IMR-90 (cell line): ENCODE data around the gene ZCCHC7. TPM values are rescaled to one million over a fixed set of nuclear protein-coding genes. Genes with fewer than 3 reads are reported as not detected.

ENCODE experiments used
- ATAC-seq: fragments of 200-7000 bp; cut with Tn5 transposase; 2 replicates; pipeline ENCODE4 v1.9.1; 2020; ENCODE audit warnings: low read depth, mild to moderate bottlenecking, moderate library complexity
- BruUV-seq: library from RNA; stranded (reverse); fragments of 400-500 nt; replicated peaks from 2 replicates; lab custom pipeline; 2021; lab: Mats Ljungman, UMichigan
- CTCF ChIA-PET: fragments of 300-600 bp; formaldehyde crosslinking; extraction: SDS; loops from one replicate; lab custom pipeline; 2021; ENCODE audit warnings: antibody characterized with exemption; lab: Yijun Ruan, JAX
- POLR2A ChIA-PET: fragments of 300-600 bp; sonication (Branson Sonifier 250); formaldehyde crosslinking; loops from one replicate; lab custom pipeline; 2022; ENCODE audit warnings: antibody characterized with exemption; ENCODE audit not compliant: unreplicated experiment; lab: Charles Lee
- DNase-seq: peaks from one replicate; pipeline ENCODE4 v3.0.0; 2013
- H2AFZ ChIP-seq: replicated peaks from 2 replicates; pipeline ENCODE3; 2013; ENCODE audit warnings: low read length, mild to moderate bottlenecking; ENCODE audit not compliant: poor library complexity
- H2AK5ac ChIP-seq: 2 replicates; pipeline ENCODE4 v1.6.1; 2013; ENCODE audit warnings: low read depth, low read length, inconsistent platforms
- H2AK9ac ChIP-seq: replicated peaks from 2 replicates; pipeline ENCODE3; 2013; ENCODE audit warnings: mild to moderate bottlenecking, low read depth, low read length, moderate library complexity; ENCODE audit not compliant: poor library complexity
- H2BK120ac ChIP-seq: 2 replicates; pipeline ENCODE4 v1.6.1; 2013; ENCODE audit warnings: low read depth, low read length, inconsistent platforms
- H2BK15ac ChIP-seq: 3 replicates; pipeline ENCODE4 v1.6.1; 2013; ENCODE audit warnings: low read depth, low read length, inconsistent platforms
- H2BK20ac ChIP-seq: 2 replicates; pipeline ENCODE4 v1.6.1; 2013; ENCODE audit warnings: low read depth, mild to moderate bottlenecking, inconsistent platforms, low read length, moderate library complexity
- H2BK5ac ChIP-seq: 2 replicates; pipeline ENCODE4 v1.6.1; 2013; ENCODE audit warnings: mild to moderate bottlenecking, low read depth, low read length, inconsistent platforms; ENCODE audit not compliant: poor library complexity, severe bottlenecking
- H3K14ac ChIP-seq: replicated peaks from 2 replicates; pipeline ENCODE4 v1.6.1; 2013; ENCODE audit warnings: low read depth, low read length, inconsistent platforms
- H3K18ac ChIP-seq: 2 replicates; pipeline ENCODE4 v1.6.1; 2013; ENCODE audit warnings: low read depth, low read length, control low read depth
- H3K23ac ChIP-seq: 2 replicates; pipeline ENCODE4 v1.6.1; 2013; ENCODE audit warnings: low read depth, low read length, inconsistent platforms
- H3K27ac ChIP-seq: 2 replicates; pipeline ENCODE4 v1.5.1; 2013; ENCODE audit warnings: mild to moderate bottlenecking, control low read depth, low read length; ENCODE audit not compliant: insufficient read depth
- H3K27me3 ChIP-seq: 2 replicates; pipeline ENCODE4 v1.6.1; 2013; ENCODE audit warnings: low read length; ENCODE audit not compliant: control insufficient read depth, insufficient read depth
- H3K36me3 ChIP-seq: 2 replicates; pipeline ENCODE4 v1.6.1; 2013; ENCODE audit warnings: low read length, mixed read lengths; ENCODE audit not compliant: control insufficient read depth, insufficient read depth
- H3K4ac ChIP-seq: 2 replicates; pipeline ENCODE4 v1.6.1; 2013; ENCODE audit warnings: low read depth, low read length, inconsistent platforms
- H3K4me1 ChIP-seq: 2 replicates; pipeline ENCODE4 v1.6.1; 2013; ENCODE audit warnings: low read length, mixed read lengths; ENCODE audit not compliant: control insufficient read depth, insufficient read depth
- H3K4me2 ChIP-seq: 2 replicates; pipeline ENCODE4 v1.6.1; 2013; ENCODE audit warnings: low read depth, mild to moderate bottlenecking, control low read depth, low read length, moderate library complexity
- H3K4me3 ChIP-seq: 2 replicates; pipeline ENCODE4 v1.5.1; 2013; ENCODE audit warnings: low read depth, mild to moderate bottlenecking, control low read depth, low read length, moderate library complexity; ENCODE audit not compliant: insufficient read depth
- H3K56ac ChIP-seq: 2 replicates; pipeline ENCODE4 v1.6.1; 2013; ENCODE audit warnings: low read length, inconsistent platforms; ENCODE audit not compliant: insufficient read depth; ENCODE audit errors: extremely low read depth
- H3K79me1 ChIP-seq, 2 experiments: 2 replicates each; pipeline ENCODE4 v1.6.1; 2013; ENCODE audit warnings: low read length in 2 of 2, inconsistent platforms in 1 of 2, low read depth in 1 of 2
- H3K9ac ChIP-seq: 2 replicates; pipeline ENCODE4 v1.6.1; 2013; ENCODE audit warnings: low read depth, low read length, control low read depth
- H3K9me1 ChIP-seq: 2 replicates; pipeline ENCODE4 v1.6.1; 2013; ENCODE audit warnings: low read length, inconsistent platforms; ENCODE audit not compliant: insufficient read depth
- H3K9me3 ChIP-seq: 2 replicates; pipeline ENCODE4 v1.6.1; 2013; ENCODE audit warnings: low read length; ENCODE audit not compliant: control insufficient read depth, insufficient read depth
- H4K20me1 ChIP-seq: 2 replicates; pipeline ENCODE4 v1.6.1; 2013; ENCODE audit warnings: low read length, inconsistent platforms; ENCODE audit not compliant: insufficient read depth
- H4K5ac ChIP-seq: 2 replicates; pipeline ENCODE4 v1.6.1; 2013; ENCODE audit warnings: mild to moderate bottlenecking, low read depth, low read length, control low read depth
- H4K8ac ChIP-seq, 2 experiments: 2 replicates each; pipeline ENCODE4 v1.6.1; 2013; ENCODE audit warnings: low read depth in 2 of 2, low read length in 2 of 2, control low read depth in 1 of 2, inconsistent platforms in 1 of 2
- H4K91ac ChIP-seq: 2 replicates; pipeline ENCODE4 v1.6.1; 2013; ENCODE audit warnings: low read depth, low read length, inconsistent platforms; ENCODE audit not compliant: insufficient read depth
- ELK1 ChIP-seq: fragments of 150-350 bp; IDR thresholded peaks from 2 replicates; pipeline ENCODE4 v1.6.1; 2016; ENCODE audit warnings: low read depth, mild to moderate bottlenecking, low read length, moderate library complexity, borderline replicate concordance
- FOS ChIP-seq: fragments of 150-350 bp; IDR thresholded peaks from 2 replicates; pipeline ENCODE4 v1.6.1; 2016; ENCODE audit warnings: low read depth, low read length
- WGBS, 2 experiments: methylation state at CpG; one replicate each; pipeline versions ENCODE4 v1.1.5 to v1.1.7; 2013; ENCODE audit warnings: missing lambda C conversion rate in 2 of 2; ENCODE audit not compliant: insufficient read length in 1 of 2; ENCODE audit errors: extremely low coverage in 2 of 2; 5-methylcytosine and 5-hydroxymethylcytosine counted together
- dilution Hi-C: fragments of 300-500 bp; cut with HindIII; formaldehyde crosslinking; loops from one replicate; pipeline ENCODE4 v1.14.3; 2018; ENCODE audit warnings: low sequenced_read_pairs; ENCODE audit not compliant: unreplicated experiment
- in situ Hi-C: fragments of 300-500 bp; cut with MboI; formaldehyde crosslinking; loops from 3 replicates; pipeline ENCODE4 v1.14.3; 2019; ENCODE audit warnings: low sequenced_read_pairs, inconsistent platforms, mixed read lengths
- intact Hi-C: fragments of 100-400 bp; cut with micrococcal nuclease; formaldehyde crosslinking; loops from 2 replicates; pipeline ENCODE4 v1.10.0; 2022
- polyA plus RNA-seq, 3 experiments: library from polyadenylated mRNA; depleted of rRNA; stranded (reverse); fragments of >200 nt; gene quantifications; 2 replicates each; pipeline ENCODE4 v1.2.3, GENCODE V29; 2012; ENCODE audit warnings: low replicate concordance in 1 of 3
- total RNA-seq: library from RNA; depleted of rRNA; stranded (reverse); fragments of >200 nt; gene quantifications from 2 replicates; pipeline ENCODE4 v1.2.3, GENCODE V29; 2012

The ZCCHC7 gene
- total and polyA plus RNA-seq, 2 of the 4 experiments (the other 2 are of a cell fraction) = 13.6 to 28.7 TPM

- no peak overlapping the region for H2BK120ac ChIP-seq
- H3K4me1 ChIP-seq = no peaks in the 10 kb centered on the region
- DNase-seq = no peak
- no peak overlapping the region for H3K18ac ChIP-seq
- H3K9me3 ChIP-seq = no peaks in the 10 kb centered on the region
- in situ Hi-C loops = no loop called here
- dilution Hi-C loops = no loop called here
- H3K4ac ChIP-seq = no peak overlapping the region
- H2AK5ac ChIP-seq = no peak overlapping the region
- H2BK15ac ChIP-seq = no peak overlapping the region
- intact Hi-C loops = no loop called here
- BruUV-seq = no TSS peak
- H2BK20ac ChIP-seq = no peak overlapping the region
- no peak overlapping the region for H2AK9ac ChIP-seq
- H3K56ac ChIP-seq = no peak overlapping the region
- no peak for TF ChIP-seq ELK1
- no peak for TF ChIP-seq FOS
- peaks cover 2% of the 10 kb centered on the region for H3K27me3 ChIP-seq
- WGBS, 2 experiments = no CpG with 5 or more reads among the region's 3 CpGs
- H3K9me1 ChIP-seq = no peaks in the 10 kb centered on the region
- H3K9ac ChIP-seq = no peak overlapping the region
- H3K27ac ChIP-seq = no peak overlapping the region
- H4K20me1 ChIP-seq = no peaks in the 10 kb centered on the region
- H3K23ac ChIP-seq = no peak overlapping the region
- ChIA-PET CTCF (interaction anchor here (1.0 kb wide), 1 partner anchor 410 kb away, joined by 3 read pairs; no protein-coding TSS in a partner anchor), POLR2A (no interaction called here)
- no peak overlapping the region for H4K91ac ChIP-seq
- ATAC-seq = no peak
- H4K5ac ChIP-seq = no peak overlapping the region
- no peak overlapping the region for H3K4me2 ChIP-seq
- no peak overlapping the region for H3K14ac ChIP-seq
- H3K79me1 ChIP-seq = no peaks in the 10 kb centered on the region
- no peak overlapping the region for H4K8ac ChIP-seq
- H3K36me3 ChIP-seq = no peaks in the 10 kb centered on the region
- no peak overlapping the region for H2AFZ ChIP-seq
- H3K4me3 ChIP-seq = no peak overlapping the region
- no peak overlapping the region for H2BK5ac ChIP-seq
Measured at GRCh38 chr9:37405350-37405749, 285.0 kb downstream of the ZCCHC7 start.
